Right lobe of liver (tissue), 6 donors: ENCODE data around the gene TNIP1. TPM values are rescaled to one million over a fixed set of nuclear protein-coding genes. Genes with fewer than 3 reads are reported as not detected.

Experiments used
- ATAC-seq, 4 donors: fragments of 200-7000 bp; cut with Tn5 transposase; one replicate each; pipeline ENCODE4 v1.9.1; 2020; ENCODE audit warnings: mild to moderate bottlenecking in 4 of 4, moderate library complexity in 4 of 4
- DNase-seq, 3 donors: peaks; one replicate each; pipeline ENCODE4 v3.0.0-alpha.2; 2020
- H3K27ac ChIP-seq, 3 donors: fragments of 200-600 bp; one replicate each; pipeline ENCODE4 v1.8.0; 2022
- H3K27me3 ChIP-seq, 2 donors: fragments of 200-600 bp; one replicate each; pipeline ENCODE4 v1.8.0; 2022
- H3K36me3 ChIP-seq, 4 donors: fragments of 200-600 bp; sonication (generic) in 1 of 4; one replicate each; pipeline versions ENCODE4 v1.5.1 to v1.8.0; 2017 to 2022; ENCODE audit warnings: control low read depth in 1 of 4
- H3K4me1 ChIP-seq, 4 donors: fragments of 200-600 bp; sonication (generic) in 1 of 4; one replicate each; pipeline versions ENCODE4 v1.5.1 to v1.8.0; 2017 to 2022; ENCODE audit warnings: control low read depth in 1 of 4
- H3K4me3 ChIP-seq, 3 donors: fragments of 200-600 bp; one replicate each; pipeline ENCODE4 v1.8.0; 2022
- H3K9me3 ChIP-seq, 4 donors: fragments of 200-600 bp; sonication (generic) in 1 of 4; one replicate each; pipeline versions ENCODE4 v1.5.1 to v1.8.0; 2017 to 2022; ENCODE audit warnings: control low read depth in 1 of 4
- POLR2A ChIP-seq: fragments of 450-650 bp; IDR thresholded peaks from one replicate; pipeline ENCODE4 v1.6.1; 2017; ENCODE audit warnings: antibody characterized with exemption, mild to moderate bottlenecking
- WGBS: methylation state at CpG from one replicate; pipeline ENCODE4 v1.1.6; 2018; ENCODE audit warnings: low coverage, low lambda C conversion rate; ENCODE audit not compliant: insufficient coverage; ENCODE audit errors: missing lambda C conversion rate; 5-methylcytosine and 5-hydroxymethylcytosine counted together
- intact Hi-C, 2 donors: fragments of 100-400 bp; cut with DNase I; formaldehyde crosslinking; loops; one replicate each; pipeline versions ENCODE4 v1.11.2 to v1.14.1; 2022
- total RNA-seq, 6 experiments: library from RNA; depleted of rRNA in 2 of 6; stranded (reverse); fragments of >200 nt in 2 of 6; fragmentation: NEBNext Ultra II Directional in 3 of 6; extraction: Animal tissue kit (Norgen Biotek cat#: 25700) in 3 of 6; gene quantifications; one replicate each; pipeline versions ENCODE4 v1.1.0 to v1.2.4, GENCODE V29; 2016 to 2023
- TF ChIP-seq, protein P1 (sequence below), 4 donors: fragments of 200-600 bp in 3 of 4; fragments of 450-650 bp in 1 of 4; IDR thresholded peaks; one replicate each; pipeline versions ENCODE4 v1.5.1 to v1.8.0; 2016 to 2022; ENCODE audit warnings: antibody characterized with exemption in 4 of 4, mild to moderate bottlenecking in 2 of 4
- donor health status: DM: no; HTN: yes; CAD: no.
- donor health status: DM: no; HTN: no; CAD: no.
- donor health status: DM: no; HTN: no; CAD: no.
- donor health status: DM: no; HTN: yes; CAD: no.
- donor health status: DM: no; HTN: yes; CAD: no.

The TNIP1 gene
- total RNA-seq, 6 experiments from 2014 or later, result 70.1 to 155 (median 79.1) TPM

DNA sequence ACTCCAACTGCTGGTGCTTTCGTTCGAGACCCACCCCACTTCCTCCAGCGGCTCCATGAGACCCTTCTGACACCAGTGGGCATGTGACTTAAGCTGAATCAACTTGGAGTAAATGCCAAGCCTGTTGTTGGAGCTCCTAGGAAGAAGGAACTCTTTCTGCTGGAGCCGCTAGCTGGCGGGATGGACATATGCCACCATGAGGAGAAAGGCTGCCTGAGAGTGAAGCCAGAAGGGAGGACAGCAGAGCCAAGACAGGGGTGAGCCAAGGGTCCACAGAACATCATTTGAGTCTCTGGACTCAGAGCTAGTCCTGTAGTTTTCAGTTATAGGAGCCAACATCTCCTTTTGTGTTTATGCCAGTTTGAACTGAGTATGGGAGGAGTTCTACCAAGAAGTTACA is 40.8 kb upstream of the TNIP1 start:
- Histone ChIP-seq H3K4me1 (peaks cover 0 to 8% (median 0%) of the 10 kb centered on the region in 4 donors), H3K27me3 (no peaks in the 10 kb centered on the region), H3K4me3 (no peak overlapping the region), H3K27ac (no peak overlapping the region), H3K9me3 (no peaks in the 10 kb centered on the region), H3K36me3 (peaks cover 9 to 67% (median 41%) of the 10 kb centered on the region in 4 donors)
- intact Hi-C loops, result loop anchor here (5.0 to 10.0 kb wide), 3 partner anchors 41 to 123 kb away; no protein-coding TSS in a partner anchor
- no peak for DNase-seq
- 89% methylated on average over 4 of the region's 5 CpGs for WGBS
- no peak for ATAC-seq
- TF ChIP-seq, protein P1, sequence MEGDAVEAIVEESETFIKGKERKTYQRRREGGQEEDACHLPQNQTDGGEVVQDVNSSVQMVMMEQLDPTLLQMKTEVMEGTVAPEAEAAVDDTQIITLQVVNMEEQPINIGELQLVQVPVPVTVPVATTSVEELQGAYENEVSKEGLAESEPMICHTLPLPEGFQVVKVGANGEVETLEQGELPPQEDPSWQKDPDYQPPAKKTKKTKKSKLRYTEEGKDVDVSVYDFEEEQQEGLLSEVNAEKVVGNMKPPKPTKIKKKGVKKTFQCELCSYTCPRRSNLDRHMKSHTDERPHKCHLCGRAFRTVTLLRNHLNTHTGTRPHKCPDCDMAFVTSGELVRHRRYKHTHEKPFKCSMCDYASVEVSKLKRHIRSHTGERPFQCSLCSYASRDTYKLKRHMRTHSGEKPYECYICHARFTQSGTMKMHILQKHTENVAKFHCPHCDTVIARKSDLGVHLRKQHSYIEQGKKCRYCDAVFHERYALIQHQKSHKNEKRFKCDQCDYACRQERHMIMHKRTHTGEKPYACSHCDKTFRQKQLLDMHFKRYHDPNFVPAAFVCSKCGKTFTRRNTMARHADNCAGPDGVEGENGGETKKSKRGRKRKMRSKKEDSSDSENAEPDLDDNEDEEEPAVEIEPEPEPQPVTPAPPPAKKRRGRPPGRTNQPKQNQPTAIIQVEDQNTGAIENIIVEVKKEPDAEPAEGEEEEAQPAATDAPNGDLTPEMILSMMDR (IDR thresholded peaks at IDR 0.05), result no peak
- TF ChIP-seq POLR2A, result no peak

DNA sequence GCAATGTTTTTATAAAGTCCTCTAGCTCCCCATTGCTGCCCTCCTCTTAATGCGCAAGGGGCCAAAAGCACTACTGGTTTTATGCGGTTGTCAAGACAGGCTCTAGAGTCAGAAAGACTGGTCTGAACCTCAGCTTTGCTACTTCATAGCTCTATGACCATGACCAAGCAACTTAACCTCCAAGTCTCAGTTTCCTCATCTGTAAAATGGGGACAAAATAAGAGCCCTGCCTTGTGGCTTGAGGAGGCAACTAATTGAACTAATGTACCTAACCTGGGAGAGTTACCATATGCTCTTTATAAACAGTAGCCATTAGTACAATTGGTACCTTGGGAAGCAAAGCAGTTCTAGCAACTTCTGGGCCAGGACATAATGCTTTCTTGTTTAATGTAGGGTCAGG is 40.3 kb upstream of the TNIP1 start:
- no peak for TF ChIP-seq POLR2A
- TF ChIP-seq, protein P1 (IDR thresholded peaks at IDR 0.05), result no peak
- intact Hi-C loops, result loop anchor here (5.0 to 10.0 kb wide), 3 partner anchors 41 to 124 kb away; no protein-coding TSS in a partner anchor
- ATAC-seq (no peak), DNase-seq (no peak)
- Histone ChIP-seq H3K9me3 (no peaks in the 10 kb centered on the region), H3K36me3 (peaks cover 9 to 72% (median 41%) of the 10 kb centered on the region in 4 donors), H3K27me3 (no peaks in the 10 kb centered on the region), H3K4me1 (peaks cover 0 to 8% (median 0%) of the 10 kb centered on the region in 4 donors), H3K4me3 (no peak overlapping the region), H3K27ac (no peak overlapping the region)
- 94% methylated on average over 2 of the region's 2 CpGs for WGBS

DNA sequence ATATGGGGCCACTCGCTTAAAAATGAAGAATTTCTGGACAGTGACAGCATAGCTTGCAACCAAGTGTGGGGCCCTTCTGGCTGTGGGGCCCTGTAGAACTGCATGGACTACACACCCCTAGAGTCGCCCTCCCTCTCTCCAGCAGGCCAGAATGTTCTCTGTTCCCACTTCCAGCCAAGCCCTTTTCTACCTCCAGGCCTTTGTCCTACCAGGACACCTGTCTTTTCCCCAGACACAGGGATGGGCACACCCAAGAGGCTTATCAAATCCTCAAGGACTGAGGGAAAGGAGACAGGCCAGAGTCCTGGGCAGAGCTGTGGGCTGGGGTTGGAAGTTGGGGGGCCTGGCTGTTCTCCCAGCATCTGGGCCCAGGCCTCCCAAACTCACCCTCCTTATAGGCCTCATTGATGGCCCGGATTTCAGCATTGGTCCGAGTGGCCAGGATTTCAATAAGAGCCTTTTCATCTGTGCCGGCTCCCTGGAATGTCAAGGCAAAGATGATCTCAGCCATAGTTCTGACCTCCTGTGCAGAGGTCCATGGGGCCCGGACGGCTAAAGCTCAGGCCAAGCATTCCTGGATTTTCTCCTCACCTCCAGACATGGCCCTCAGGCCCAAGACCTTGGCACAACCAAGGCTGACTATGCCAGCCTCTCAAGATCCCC is 38.2 kb upstream of the TNIP1 start:
- Histone ChIP-seq H3K27ac (no peak overlapping the region), H3K4me3 (no peak overlapping the region), H3K4me1 (peaks cover 0 to 8% (median 0%) of the 10 kb centered on the region in 4 donors), H3K27me3 (no peaks in the 10 kb centered on the region), H3K9me3 (no peaks in the 10 kb centered on the region), H3K36me3 (peaks cover 9 to 75% (median 37%) of the 10 kb centered on the region in 4 donors)
- 100% methylated on average over 2 of the region's 7 CpGs for WGBS
- ATAC-seq (no peak), DNase-seq (no peak)
- TF ChIP-seq, protein P1 (IDR thresholded peaks at IDR 0.05), result no peak
- no peak for TF ChIP-seq POLR2A
- intact Hi-C loops, result loop anchor here (5.0 to 10.0 kb wide), 2 partner anchors 46 to 67 kb away; no protein-coding TSS in a partner anchor

DNA sequence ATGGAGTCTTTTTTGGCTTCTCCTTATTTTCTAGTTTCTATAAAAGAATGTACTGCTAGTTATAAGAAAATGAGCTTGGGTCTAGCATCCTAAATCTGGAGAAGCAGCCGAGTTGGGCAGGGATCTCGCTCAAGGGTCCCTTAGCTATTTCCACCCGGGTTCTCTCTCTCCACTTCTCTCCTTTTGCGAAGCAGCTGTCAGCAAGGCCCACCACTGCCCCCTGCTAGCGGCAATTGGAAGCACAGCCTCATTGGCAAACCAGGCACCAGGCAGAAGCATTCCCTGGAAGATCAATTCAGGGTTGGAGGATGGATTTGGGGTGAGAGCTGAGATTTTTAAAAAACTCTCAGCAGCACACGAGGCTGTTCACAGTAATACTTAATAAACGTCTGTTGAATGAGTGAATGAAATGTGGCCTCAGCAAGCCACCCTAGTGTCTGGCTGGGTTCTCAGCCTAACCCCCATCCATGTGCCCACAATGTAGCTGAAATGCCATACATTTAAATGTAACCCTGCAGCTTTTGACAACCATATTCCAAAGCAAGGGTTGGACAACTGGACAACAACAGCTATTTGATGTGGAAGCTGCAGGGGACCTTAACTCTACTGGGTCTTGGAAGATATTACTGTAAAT is 34.6 kb upstream of the TNIP1 start:
- peak; percentile 76 to 84 (median 81) for DNase-seq
- Histone ChIP-seq H3K4me3 (no peak overlapping the region), H3K9me3 (no peaks in the 10 kb centered on the region), H3K27ac (no peak overlapping the region), H3K36me3 (peaks cover 6 to 65% (median 26%) of the 10 kb centered on the region in 4 donors), H3K27me3 (no peaks in the 10 kb centered on the region), H3K4me1 (peaks cover 0 to 3% (median 0%) of the 10 kb centered on the region in 4 donors)
- 0% methylated on average over 7 of the region's 7 CpGs for WGBS
- peak; percentile 90 to 96 (median 93) for ATAC-seq
- intact Hi-C loops, result loop anchor here (5.0 to 10.0 kb wide), 2 partner anchors 49 to 63 kb away; no protein-coding TSS in a partner anchor
- TF ChIP-seq, protein P1 (IDR thresholded peaks at IDR 0.05), result peak; percentile 86 to 94 (median 94)
- TF ChIP-seq POLR2A, result no peak
